ENCODE measurements around the gene SCG3.

The SCG3 gene

GRCh38 chr15:51736751-51737521, 55.6 kb downstream of the SCG3 start:
- peak overlapping the region; percentile 66 for H3K4me3 ChIP-seq (ENCODE audit: low read depth, low read length)
- TF ChIP-seq CTCF (IDR thresholded peaks at IDR 0.05; ENCODE audit: insufficient read depth, low read length, missing control alignments), result no peak
- DNase-seq (ENCODE audit: low read depth, low spot score), result no peak
- ChIA-PET CTCF (interaction anchor here (0.7 to 2.8 kb wide), 7 partner anchors 8 to 40 kb away, joined by 3 to 21 read pairs (median 4); no protein-coding TSS in a partner anchor), POLR2A (no interaction called here)

GRCh38 chr15:51737522-51738305, 56.4 kb downstream of the SCG3 start, which contains the start of gene LYSMD2:
Gene LYSMD2, minus strand, starts transcription at chr15:51737655. Its CDS starts 33 bp downstream, at chr15:51737622.
- TF ChIP-seq CTCF (IDR thresholded peaks at IDR 0.05; ENCODE audit: insufficient read depth, low read length, missing control alignments), result no peak
- ChIA-PET CTCF (interaction anchor here (1.0 to 2.8 kb wide), 4 partner anchors 9 to 39 kb away, joined by 3 to 21 read pairs (median 5); no protein-coding TSS in a partner anchor), POLR2A (no interaction called here)
- no peak for DNase-seq (ENCODE audit: low read depth, low spot score)
- peak within 1 kb of the TSS; percentile 66 for H3K4me3 ChIP-seq (ENCODE audit: low read depth, low read length)

- no peak for DNase-seq (ENCODE audit: low read depth, low spot score)
- no peak overlapping the region; the same call in 1 of the 2 replicates for H3K4me3 ChIP-seq (ENCODE audit: low read depth, low read length)
- TF ChIP-seq CTCF (IDR thresholded peaks at IDR 0.05; ENCODE audit: insufficient read depth, low read length, missing control alignments), result no peak
- ChIA-PET POLR2A (no interaction called here), CTCF (interaction anchor here (0.8 to 1.5 kb wide), 2 partner anchors 38 to 88 kb away, joined by 3 to 5 read pairs; no protein-coding TSS in a partner anchor)
These were observed 57.2 kb downstream of the SCG3 start for GRCh38 chr15:51738553-51738952.

- H3K4me3 ChIP-seq (ENCODE audit: low read depth, low read length), result no peak overlapping the region
- CTCF ChIA-PET, result interaction anchor here (0.8 to 1.5 kb wide), 2 partner anchors 37 to 89 kb away, joined by 3 to 5 read pairs; no protein-coding TSS in a partner anchor
- TF ChIP-seq CTCF (IDR thresholded peaks at IDR 0.05; ENCODE audit: insufficient read depth, low read length, missing control alignments), result no peak
- POLR2A ChIA-PET, result no interaction called here
- DNase-seq (ENCODE audit: low read depth, low spot score), result no peak
These were observed 57.9 kb downstream of the SCG3 start for GRCh38 chr15:51739061-51739712.

GRCh38 chr15:51749307-51749706, 68.0 kb downstream of the SCG3 start:
- no peak for TF ChIP-seq CTCF (IDR thresholded peaks at IDR 0.05; ENCODE audit: insufficient read depth, low read length, missing control alignments)
- H3K4me3 ChIP-seq (ENCODE audit: low read depth, low read length), result no peak overlapping the region
- ChIA-PET CTCF (interaction anchor here (1.2 to 1.4 kb wide), 2 partner anchors 27 to 37 kb away, joined by 3 to 5 read pairs; no protein-coding TSS in a partner anchor), POLR2A (no interaction called here)
- no peak for DNase-seq (ENCODE audit: low read depth, low spot score)
